Adrenal gland (tissue), 19 donors: Measurements from ENCODE around the gene CFAP91. TPM values are rescaled to one million over a fixed set of nuclear protein-coding genes. Genes with fewer than 3 reads are reported as not detected.

Source experiments
- DNase-seq, 7 donors: peaks; one replicate each; pipeline ENCODE4 v3.0.0-alpha.2; 2019 to 2020
- H3K27ac ChIP-seq, 5 donors: fragments of 200-600 bp; sonication (generic) in 4 of 5; 1 replicate in 3 of 5; 2 replicates in 2 of 5; pipeline versions ENCODE4 v1.5.1 to v1.8.0; 2016 to 2020; ENCODE audit warnings: mild to moderate bottlenecking in 1 of 5
- H3K27me3 ChIP-seq: fragments of 200-600 bp; 2 replicates; pipeline ENCODE4 v1.8.0; 2021
- H3K36me3 ChIP-seq, 2 donors: fragments of 200-600 bp; replicated peaks in 1 of 2; 1 replicate in 1 of 2; 2 replicates in 1 of 2; pipeline versions ENCODE4 v1.5.1 to v1.8.0; 2018 to 2022
- H3K4me1 ChIP-seq, 2 donors: fragments of 200-600 bp; replicated peaks in 1 of 2; 1 replicate in 1 of 2; 2 replicates in 1 of 2; pipeline versions ENCODE4 v1.5.1 to v1.8.0; 2018 to 2021
- H3K4me3 ChIP-seq, 4 donors: fragments of 200-600 bp; sonication (generic) in 3 of 4; one replicate each; pipeline ENCODE4 v1.5.1; 2016 to 2018
- H3K9me3 ChIP-seq, 3 donors: fragments of 200-600 bp; sonication (generic) in 1 of 3; replicated peaks in 1 of 3; 1 replicate in 2 of 3; 2 replicates in 1 of 3; pipeline versions ENCODE4 v1.5.1 to v1.8.0; 2016 to 2021
- POLR2A ChIP-seq, 2 donors: fragments of 450-650 bp; IDR thresholded peaks; one replicate each; pipeline ENCODE4 v1.6.1; 2017; ENCODE audit warnings: antibody characterized with exemption in 2 of 2, mild to moderate bottlenecking in 2 of 2, moderate library complexity in 1 of 2
- WGBS, 4 donors: extraction: QIAGEN DNeasy Blood & Tissue Kit in 2 of 4; methylation state at CpG; one replicate each; pipeline versions ENCODE4 v1.1.5 to v1.1.7; 2013 to 2017; 5-methylcytosine and 5-hydroxymethylcytosine counted together
- intact Hi-C, 2 donors: fragments of 100-400 bp; cut with DNase I; formaldehyde crosslinking; loops; one replicate each; pipeline versions ENCODE4 v1.14.1 to v1.15.0; 2022 to 2023
- long read RNA-seq, 10 donors: library from polyadenylated mRNA in 3 of 10; unstranded in 2 of 10; stranded (forward) in 1 of 10; transcript quantifications; one replicate each; pipeline ENCODE4 v2.0.0 and lab custom pipeline, GENCODE V29; 2021 to 2026
- polyA plus RNA-seq, 3 donors: library from polyadenylated mRNA; stranded (reverse); fragments of 200-250 nt in 2 of 3; fragments of 350-450 nt in 1 of 3; fragmentation: Illumina TruSeq in 1 of 3; extraction: RNeasy Lipid Tissue Mini Kit (QIAGEN cat#74804) in 1 of 3; gene quantifications; one replicate each; pipeline ENCODE4 v1.2.3, GENCODE V29; 2013 to 2014
- total RNA-seq, 9 donors: library from RNA; depleted of rRNA in 4 of 9; stranded (reverse); fragments of >200 nt in 4 of 9; fragments of 120-200 nt in 1 of 9; fragmentation: NEBNext Ultra II Directional in 1 of 9; extraction: Animal tissue kit (Norgen Biotek cat#: 25700) in 1 of 9; gene quantifications; one replicate each; pipeline versions ENCODE4 v1.1.0 to v1.2.4, GENCODE V29; 2013 to 2023
- TF ChIP-seq, protein P1 (sequence below), 6 experiments: fragments of 450-650 bp in 4 of 6; fragments of 200-600 bp in 2 of 6; sonication (generic) in 1 of 6; IDR thresholded peaks; 1 replicate in 5 of 6; 2 replicates in 1 of 6; pipeline versions ENCODE4 v1.5.1 to v1.8.0; 2016 to 2021; ENCODE audit warnings: antibody characterized with exemption in 6 of 6, mild to moderate bottlenecking in 2 of 6, moderate library complexity in 1 of 6
- donor health status: healthy with polysubstance abuse.
- donor health status: Bipolar disorder and iron deficiency.
- donor health status: DM: yes; HTN: yes; CAD: no.
- donor health status: DM: no; HTN: no; CAD: no.
- donor health status: DM: no; HTN: no; CAD: no.
- donor health status: DM: yes; HTN: yes; CAD: no.

CFAP91 gene
- total RNA-seq (10 to 100 TPM in 1 of 9 donors, 1 to 10 TPM in 8; 3.4 to 10.1 (median 7.8) TPM), polyA plus RNA-seq (10 to 100 TPM in 2 of 3 donors, 1 to 10 TPM in 1; 8.6 to 12.9 (median 10.4) TPM)
- long read RNA-seq, donor 1, result 0 reads
- long read RNA-seq, donor 2, full-length matches to known transcripts, result 1 of 1 reads
- long read RNA-seq, donor 2, partial matches to known transcripts, result 0 of 1 reads
- long read RNA-seq, donor 2, other reads (novel, unspliced or antisense), result 0 of 1 reads
- long read RNA-seq, donor 3, result 0 reads
- long read RNA-seq, donor 4, full-length matches to known transcripts, result 3 of 3 reads
- long read RNA-seq, donor 4, partial matches to known transcripts, result 0 of 3 reads
- long read RNA-seq, donor 4, other reads (novel, unspliced or antisense), result 0 of 3 reads
- long read RNA-seq, donor 5, full-length matches to known transcripts, result 1 of 1 reads
- long read RNA-seq, donor 5, partial matches to known transcripts, result 0 of 1 reads
- long read RNA-seq, donor 5, other reads (novel, unspliced or antisense), result 0 of 1 reads
- long read RNA-seq, donor 6, partial matches to known transcripts, result 3 of 4 reads
- long read RNA-seq, donor 6, other reads (novel, unspliced or antisense), result 1 of 4 reads
- long read RNA-seq, donor 7, result 0 reads
- long read RNA-seq, donor 8, full-length matches to known transcripts, result 3 of 3 reads
- long read RNA-seq, donor 8, partial matches to known transcripts, result 0 of 3 reads
- long read RNA-seq, donor 8, other reads (novel, unspliced or antisense), result 0 of 3 reads
- long read RNA-seq, donor 9, result 0 reads
- long read RNA-seq, donor 10, result 0 reads

DNA sequence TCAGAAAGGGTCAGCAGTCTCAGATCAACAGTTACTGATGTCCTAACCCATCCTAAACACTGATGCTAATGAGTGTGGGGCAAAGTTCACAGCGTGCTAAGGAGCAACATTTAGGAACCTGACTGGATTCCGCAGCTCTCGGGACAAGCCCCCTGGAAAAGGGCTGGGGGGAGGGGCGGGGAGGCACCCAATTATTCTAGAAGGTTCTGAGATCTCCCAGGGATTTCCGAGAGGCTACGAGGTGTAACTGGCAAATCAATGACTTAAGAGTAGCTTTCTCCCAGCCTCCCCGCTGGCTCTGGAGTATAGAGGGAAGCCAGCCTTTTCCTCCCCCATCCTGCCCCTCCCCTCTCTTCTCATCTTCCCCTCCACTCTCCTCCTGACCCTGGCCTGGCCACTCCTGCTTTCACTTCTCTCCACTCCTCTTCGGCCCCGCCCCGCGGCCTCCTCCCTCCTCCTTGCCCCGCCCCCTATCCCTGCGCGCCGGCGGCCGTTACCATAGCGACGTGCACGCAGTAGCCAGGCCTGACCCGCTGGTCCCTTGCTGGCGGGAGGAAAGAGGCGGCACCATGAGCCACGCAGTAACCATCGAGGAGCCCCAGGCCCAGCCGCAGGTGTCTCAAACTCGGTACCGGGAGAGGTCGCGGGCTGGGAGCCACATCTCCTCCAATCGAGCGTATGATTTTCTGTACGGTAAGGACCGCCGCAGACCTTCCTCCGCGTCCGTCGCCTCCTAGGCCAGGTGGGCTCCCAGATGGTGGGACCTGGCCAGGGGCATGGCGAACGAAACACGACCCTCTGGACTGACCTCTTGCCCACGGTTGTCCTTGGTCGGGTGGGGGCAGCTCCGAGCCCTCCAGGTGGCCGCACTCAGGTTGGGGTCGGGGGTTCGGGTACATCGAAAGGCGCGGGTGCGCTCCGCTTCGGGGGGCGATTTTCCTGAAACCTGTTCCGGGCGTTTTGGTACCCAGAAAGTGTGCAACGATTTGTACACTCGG lies at the start of gene CFAP91:
Gene CFAP91, plus strand, starts transcription at position 493 of the 998 bp plus-strand sequence. Its CDS starts 77 bp downstream, at position 570.
- peak; percentile 38 to 74 for TF ChIP-seq POLR2A (IDR thresholded peaks at IDR 0.05)
- TF ChIP-seq, protein P1, sequence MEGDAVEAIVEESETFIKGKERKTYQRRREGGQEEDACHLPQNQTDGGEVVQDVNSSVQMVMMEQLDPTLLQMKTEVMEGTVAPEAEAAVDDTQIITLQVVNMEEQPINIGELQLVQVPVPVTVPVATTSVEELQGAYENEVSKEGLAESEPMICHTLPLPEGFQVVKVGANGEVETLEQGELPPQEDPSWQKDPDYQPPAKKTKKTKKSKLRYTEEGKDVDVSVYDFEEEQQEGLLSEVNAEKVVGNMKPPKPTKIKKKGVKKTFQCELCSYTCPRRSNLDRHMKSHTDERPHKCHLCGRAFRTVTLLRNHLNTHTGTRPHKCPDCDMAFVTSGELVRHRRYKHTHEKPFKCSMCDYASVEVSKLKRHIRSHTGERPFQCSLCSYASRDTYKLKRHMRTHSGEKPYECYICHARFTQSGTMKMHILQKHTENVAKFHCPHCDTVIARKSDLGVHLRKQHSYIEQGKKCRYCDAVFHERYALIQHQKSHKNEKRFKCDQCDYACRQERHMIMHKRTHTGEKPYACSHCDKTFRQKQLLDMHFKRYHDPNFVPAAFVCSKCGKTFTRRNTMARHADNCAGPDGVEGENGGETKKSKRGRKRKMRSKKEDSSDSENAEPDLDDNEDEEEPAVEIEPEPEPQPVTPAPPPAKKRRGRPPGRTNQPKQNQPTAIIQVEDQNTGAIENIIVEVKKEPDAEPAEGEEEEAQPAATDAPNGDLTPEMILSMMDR (IDR thresholded peaks at IDR 0.05), result no peak
- Histone ChIP-seq H3K27me3 (no peaks in the 10 kb centered on the region), H3K4me1 (peaks cover 0 to 7% of the 10 kb centered on the region in 2 donors), H3K27ac (peak within 1 kb of the TSS in 3 of 5 donors; percentile 19 to 77 (median 60)), H3K9me3 (no peaks in the 10 kb centered on the region), H3K36me3 (no peaks in the 10 kb centered on the region), H3K4me3 (peak within 1 kb of the TSS in 3 of 4 donors; percentile 5 to 70 (median 56))
- intact Hi-C loops, result no loop called here
- WGBS, 4 donors, result 7% methylated on average over 31 to 59 of the region's 59 CpGs
- DNase-seq, result peak; percentile 98 to 100 (median 99)

DNA sequence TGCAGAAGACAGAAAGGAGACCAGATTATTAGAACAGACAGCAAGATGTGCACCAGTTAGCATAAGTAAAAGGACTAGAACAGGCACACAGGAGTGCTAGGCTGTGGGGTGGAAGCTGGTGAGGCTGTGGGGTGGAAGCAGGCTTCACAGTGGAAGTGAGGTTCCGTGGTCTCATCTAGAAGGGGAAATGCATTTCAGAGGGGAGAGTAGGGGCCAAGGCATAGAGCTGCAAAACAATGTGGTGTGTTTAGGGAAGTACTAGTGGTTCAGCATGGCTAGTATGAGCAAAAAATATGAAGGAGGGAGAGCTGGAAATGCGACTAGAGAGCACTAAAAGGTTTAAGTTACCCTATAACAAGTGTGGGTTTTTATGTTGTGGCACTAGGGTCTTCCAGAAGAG lies 48.9 kb upstream of the CFAP91 start:
- no peaks in the 10 kb centered on the region for H3K9me3 ChIP-seq
- no peak overlapping the region for H3K4me3 ChIP-seq
- peaks cover 15 to 21% of the 10 kb centered on the region in 2 donors for H3K4me1 ChIP-seq
- no peak for DNase-seq
- intact Hi-C loops, result no loop called here
- no peaks in the 10 kb centered on the region for H3K36me3 ChIP-seq
- H3K27me3 ChIP-seq, result no peaks in the 10 kb centered on the region
- H3K27ac ChIP-seq, result no peak overlapping the region
- TF ChIP-seq, protein P1 (IDR thresholded peaks at IDR 0.05), result no peak
- no peak for TF ChIP-seq POLR2A (IDR thresholded peaks at IDR 0.05)
- WGBS, 4 donors, result 40 to 43% (median 42%) methylated on average over 2 of the region's 2 CpGs

DNA sequence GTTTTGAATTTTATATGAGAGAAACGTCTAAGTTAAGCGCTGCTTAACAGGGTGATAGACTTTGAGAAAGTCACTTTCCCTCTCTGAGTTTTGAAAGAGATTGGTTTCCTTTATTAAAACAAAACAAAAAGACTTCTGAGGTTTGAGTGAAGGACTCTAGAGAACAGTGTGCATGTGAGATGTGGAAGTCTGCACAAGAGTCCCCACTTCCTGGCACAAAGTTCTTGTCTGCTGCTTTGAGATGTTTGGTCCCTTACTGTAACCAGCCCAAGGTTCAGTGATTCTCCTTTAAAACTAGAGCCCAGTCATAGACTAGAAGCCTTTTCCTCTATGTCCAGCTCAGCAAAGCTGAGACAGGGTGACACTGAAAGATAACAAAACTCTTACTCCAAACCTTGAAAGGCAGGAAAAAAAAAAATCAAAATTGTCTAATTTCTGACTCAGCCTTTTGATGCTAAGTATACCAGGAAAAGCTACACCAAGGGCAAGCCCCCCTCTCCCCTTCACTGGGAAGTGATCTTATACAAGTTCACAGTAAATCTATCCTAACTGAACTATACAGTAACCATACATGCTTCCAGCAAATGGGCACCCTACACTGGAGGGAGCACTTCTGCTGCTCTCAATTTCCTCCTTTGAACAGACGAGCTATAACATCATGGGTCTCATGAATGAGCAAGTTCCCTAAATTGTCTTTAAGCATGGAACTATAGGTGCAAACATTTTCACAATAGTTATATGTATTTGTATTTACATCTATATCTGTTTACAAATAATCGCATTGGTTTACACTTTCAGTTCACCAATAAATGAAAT lies 44.7 kb upstream of the CFAP91 start:
- no peaks in the 10 kb centered on the region for H3K36me3 ChIP-seq
- DNase-seq, result no peak
- H3K9me3 ChIP-seq, result no peaks in the 10 kb centered on the region
- H3K27me3 ChIP-seq, result no peaks in the 10 kb centered on the region
- intact Hi-C loops, result no loop called here
- H3K4me1 ChIP-seq, result peaks cover 22 to 34% of the 10 kb centered on the region in 2 donors
- H3K27ac ChIP-seq, result peak overlapping the region in 1 of 5 donors; percentile 26
- H3K4me3 ChIP-seq, result no peak overlapping the region
- no peak for TF ChIP-seq POLR2A (IDR thresholded peaks at IDR 0.05)
- TF ChIP-seq, protein P1 (IDR thresholded peaks at IDR 0.05), result no peak
- WGBS, 4 donors, result 76 to 78% (median 77%) methylated on average over 4 of the region's 4 CpGs
